ENCODE results near the gene KCTD17.

DNA sequence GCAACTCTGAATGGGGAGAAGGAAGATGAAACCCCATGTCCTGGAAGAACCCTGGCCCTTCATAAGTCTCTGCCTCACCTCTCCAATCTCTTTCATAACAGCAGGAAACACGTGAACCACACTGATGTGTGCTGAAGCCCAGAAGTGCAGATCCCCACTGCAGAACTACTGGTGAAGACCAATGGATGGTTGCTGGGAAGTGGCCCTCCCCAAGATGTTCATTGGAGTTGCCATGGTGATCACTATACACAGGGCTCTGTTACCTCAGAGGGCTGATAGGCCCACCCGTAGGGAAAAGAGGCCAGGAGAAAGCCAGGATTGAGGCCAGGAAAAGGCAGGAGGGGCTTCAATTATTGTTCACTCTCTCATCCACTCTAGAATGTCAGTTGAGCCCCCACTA lies 43.9 kb upstream of the KCTD17 start:
- no peak for TF ChIP-seq CTCF (conservative IDR thresholded peaks at IDR 0.05; ENCODE audit: low read depth, low read length)
- TF ChIP-seq POLR2A (IDR thresholded peaks at IDR 0.05; ENCODE audit: low read depth, low read length) = no peak
- no peak for TF ChIP-seq RAD21 (IDR thresholded peaks at IDR 0.05; ENCODE audit: low read length)
- TF ChIP-seq RCOR1 (IDR thresholded peaks at IDR 0.05; ENCODE audit: insufficient replicate concordance, low read length) = no peak
- TF ChIP-seq MAFK (IDR thresholded peaks at IDR 0.05; ENCODE audit: low read depth, low read length) = no peak
- TF ChIP-seq, protein P1, sequence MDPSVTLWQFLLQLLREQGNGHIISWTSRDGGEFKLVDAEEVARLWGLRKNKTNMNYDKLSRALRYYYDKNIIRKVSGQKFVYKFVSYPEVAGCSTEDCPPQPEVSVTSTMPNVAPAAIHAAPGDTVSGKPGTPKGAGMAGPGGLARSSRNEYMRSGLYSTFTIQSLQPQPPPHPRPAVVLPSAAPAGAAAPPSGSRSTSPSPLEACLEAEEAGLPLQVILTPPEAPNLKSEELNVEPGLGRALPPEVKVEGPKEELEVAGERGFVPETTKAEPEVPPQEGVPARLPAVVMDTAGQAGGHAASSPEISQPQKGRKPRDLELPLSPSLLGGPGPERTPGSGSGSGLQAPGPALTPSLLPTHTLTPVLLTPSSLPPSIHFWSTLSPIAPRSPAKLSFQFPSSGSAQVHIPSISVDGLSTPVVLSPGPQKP (IDR thresholded peaks at IDR 0.05; ENCODE audit: borderline replicate concordance, low read depth, low read length) = no peak
- no peak for TF ChIP-seq USF2 (IDR thresholded peaks at IDR 0.05; ENCODE audit: low read depth, low read length)
- TF ChIP-seq CEBPB (IDR thresholded peaks at IDR 0.05; ENCODE audit: low read depth, low read length) = no peak
- no peak for TF ChIP-seq RFX5 (IDR thresholded peaks at IDR 0.05; ENCODE audit: low read depth, low read length)
- no peak for TF ChIP-seq BHLHE40 (IDR thresholded peaks at IDR 0.05; ENCODE audit: low read depth, low read length)
- TF ChIP-seq SMC3 (IDR thresholded peaks at IDR 0.05; ENCODE audit: low read depth, low read length) = no peak
- no peak for TF ChIP-seq MAZ (IDR thresholded peaks at IDR 0.05; ENCODE audit: borderline replicate concordance, low read depth, low read length)

All from IMR-90 (cell line).